ENCODE results near the gene CAMSAP3. TPM values are rescaled to one million over a fixed set of nuclear protein-coding genes. Genes with fewer than 3 reads are reported as not detected.
"Not testable (repeated sequence)": the region's sequence is repeated elsewhere in the genome, so short reads cannot be mapped to it uniquely, and the experiment has no call there.

The CAMSAP3 gene
- total RNA-seq, 1 experiment from 2014 or later: 1.5 TPM

DNA sequence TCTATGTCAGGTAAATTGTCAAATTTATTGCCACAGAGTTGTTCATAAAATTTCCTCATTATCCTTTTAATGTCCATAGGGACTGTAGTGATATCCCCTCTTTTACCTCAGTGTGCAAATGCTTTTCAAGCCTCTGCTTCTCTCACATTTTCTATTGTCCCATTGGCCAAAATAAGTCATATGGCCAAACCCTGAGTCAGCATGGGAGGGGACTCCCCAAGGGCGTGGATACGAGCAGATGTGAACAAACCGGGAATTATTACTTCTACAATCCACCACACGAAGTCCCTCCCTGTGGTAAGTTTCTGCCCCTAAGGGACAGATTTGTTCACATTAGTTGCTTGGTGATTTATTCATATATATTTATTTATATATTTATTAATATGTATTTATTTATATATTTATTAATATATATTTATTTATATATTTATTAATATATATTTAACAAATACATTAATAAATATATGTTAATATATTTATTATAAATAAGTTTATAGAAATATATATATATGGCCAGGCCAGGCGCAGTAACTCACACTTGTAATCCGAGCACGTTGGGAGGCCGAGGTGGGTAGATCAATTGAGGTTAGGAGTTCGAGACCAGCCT, 20.1 kb upstream of the CAMSAP3 start:
- DNase-seq (ENCODE audit: low read depth): peak; percentile 55

DNA sequence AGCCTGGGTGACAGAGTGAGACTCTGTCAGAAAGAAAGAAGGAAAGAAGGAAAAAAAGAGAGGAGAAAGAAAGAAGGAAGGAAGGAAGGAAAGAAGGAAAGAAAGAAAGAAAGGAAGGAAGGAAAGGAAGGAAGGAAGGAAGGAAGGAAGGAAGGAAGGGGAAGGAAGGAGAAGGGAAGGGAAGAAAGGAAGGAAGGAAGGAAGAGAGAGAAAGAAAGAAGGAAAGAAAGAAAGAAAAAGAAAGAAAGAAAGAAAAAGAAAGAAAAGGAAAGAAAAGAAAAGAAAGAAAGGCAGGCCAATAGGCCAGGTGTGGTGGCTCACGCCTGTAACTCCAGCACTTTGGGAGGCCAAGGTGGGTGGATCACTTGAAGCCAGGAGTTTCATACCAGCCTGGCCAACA, 18.2 kb upstream of the CAMSAP3 start:
- not testable (repeated sequence) for DNase-seq (ENCODE audit: low read depth)

DNA sequence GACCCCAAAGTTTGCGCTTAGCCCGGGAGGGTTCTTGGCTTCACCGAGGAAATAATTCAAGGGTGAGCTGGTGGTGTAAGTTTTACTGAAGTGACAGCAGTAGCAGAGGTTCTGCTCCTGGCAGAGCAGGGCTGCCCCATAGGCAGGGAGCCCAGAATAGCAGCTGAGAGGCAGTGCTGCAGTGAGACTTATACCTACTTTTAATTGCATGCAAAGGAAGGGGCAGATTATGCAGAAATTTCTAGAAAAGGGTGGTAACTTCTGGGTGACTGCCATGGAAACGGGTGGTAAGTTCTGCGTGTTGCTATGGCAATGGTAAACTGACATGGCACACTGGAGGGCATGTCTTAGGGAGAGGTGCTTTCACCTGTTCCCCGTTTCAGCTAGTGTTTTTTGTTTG, 17.5 kb upstream of the CAMSAP3 start:
- no peak for DNase-seq (ENCODE audit: low read depth)

DNA sequence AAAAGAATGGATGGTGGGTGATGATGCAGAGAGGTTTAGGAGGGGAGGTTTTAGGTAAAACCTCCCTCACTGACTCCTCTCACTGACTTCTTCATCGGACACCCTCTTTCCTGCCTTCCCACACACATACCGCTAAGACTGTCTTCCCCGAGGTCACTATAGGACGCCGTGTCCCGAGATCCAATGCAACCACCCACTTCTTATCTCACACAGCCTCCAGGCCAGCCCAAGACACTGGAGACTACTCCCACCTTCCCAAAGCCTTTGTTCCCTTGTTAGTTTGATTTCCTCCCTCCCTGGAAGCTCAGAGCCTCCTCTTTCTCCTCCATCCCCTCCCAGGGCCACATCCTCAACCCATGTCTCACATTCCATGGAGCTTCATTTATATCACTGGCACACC, 16.5 kb upstream of the CAMSAP3 start:
- DNase-seq (ENCODE audit: low read depth): no peak

DNA sequence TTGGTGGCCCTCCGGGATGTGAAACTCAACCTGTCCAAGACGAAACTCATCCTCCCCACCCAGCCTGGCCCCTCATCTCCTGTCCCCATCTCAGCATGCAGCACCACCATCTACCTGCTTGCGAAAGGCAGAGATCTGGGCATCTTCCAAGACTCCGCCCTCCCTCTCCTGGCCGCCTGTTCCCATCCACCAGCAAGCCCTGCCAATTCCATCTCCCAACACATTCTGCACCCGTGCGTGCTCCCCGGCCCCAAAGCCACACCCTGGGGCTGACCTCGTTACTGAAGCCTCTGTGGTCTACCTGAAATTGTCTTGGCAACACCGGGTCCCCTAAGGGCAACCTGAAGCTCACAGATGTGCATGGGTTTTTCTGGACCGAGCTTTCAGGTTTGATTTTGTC, 13.2 kb upstream of the CAMSAP3 start:
- DNase-seq (ENCODE audit: low read depth): no peak

DNA sequence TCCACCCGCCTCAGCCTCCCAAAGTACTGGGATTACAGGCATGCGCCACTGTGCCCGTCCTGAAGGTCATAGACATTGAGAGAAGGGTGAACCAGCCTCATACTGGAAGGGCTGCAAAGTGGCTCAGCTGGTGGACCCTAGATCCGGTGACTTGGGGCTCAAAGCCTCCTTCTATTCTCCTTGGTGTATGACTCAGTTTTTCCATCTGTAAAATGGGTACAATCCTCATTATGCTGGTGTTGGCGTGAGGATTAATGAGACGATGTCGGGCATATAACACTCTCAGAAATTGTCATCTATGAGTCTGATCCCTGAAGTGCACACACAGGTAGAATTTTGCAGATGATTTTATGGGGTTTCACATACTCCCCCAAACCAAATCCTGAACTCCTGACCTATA, 5.8 kb upstream of the CAMSAP3 start:
- DNase-seq (ENCODE audit: low read depth): no peak

DNA sequence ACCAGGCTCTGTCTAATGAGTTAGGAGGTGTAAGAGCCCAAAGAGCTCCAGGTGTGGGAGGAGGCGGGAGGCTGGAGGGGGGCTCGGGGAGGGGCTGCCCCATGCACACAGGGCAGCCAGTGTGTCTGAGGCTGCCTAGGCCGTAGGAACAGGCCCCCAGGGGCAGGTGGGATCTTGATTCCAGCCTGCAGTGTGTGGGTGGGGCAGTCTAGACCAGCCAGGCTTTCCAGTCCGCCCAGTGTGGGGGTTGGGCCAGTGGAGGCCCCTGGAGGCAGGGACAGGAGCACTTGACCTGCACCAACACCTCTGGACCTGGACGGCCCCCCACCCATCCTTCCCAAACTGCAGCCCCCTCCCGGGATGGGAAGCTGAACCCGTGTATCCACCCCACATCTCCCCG, 5.4 kb upstream of the CAMSAP3 start:
- no peak for DNase-seq (ENCODE audit: low read depth)

DNA sequence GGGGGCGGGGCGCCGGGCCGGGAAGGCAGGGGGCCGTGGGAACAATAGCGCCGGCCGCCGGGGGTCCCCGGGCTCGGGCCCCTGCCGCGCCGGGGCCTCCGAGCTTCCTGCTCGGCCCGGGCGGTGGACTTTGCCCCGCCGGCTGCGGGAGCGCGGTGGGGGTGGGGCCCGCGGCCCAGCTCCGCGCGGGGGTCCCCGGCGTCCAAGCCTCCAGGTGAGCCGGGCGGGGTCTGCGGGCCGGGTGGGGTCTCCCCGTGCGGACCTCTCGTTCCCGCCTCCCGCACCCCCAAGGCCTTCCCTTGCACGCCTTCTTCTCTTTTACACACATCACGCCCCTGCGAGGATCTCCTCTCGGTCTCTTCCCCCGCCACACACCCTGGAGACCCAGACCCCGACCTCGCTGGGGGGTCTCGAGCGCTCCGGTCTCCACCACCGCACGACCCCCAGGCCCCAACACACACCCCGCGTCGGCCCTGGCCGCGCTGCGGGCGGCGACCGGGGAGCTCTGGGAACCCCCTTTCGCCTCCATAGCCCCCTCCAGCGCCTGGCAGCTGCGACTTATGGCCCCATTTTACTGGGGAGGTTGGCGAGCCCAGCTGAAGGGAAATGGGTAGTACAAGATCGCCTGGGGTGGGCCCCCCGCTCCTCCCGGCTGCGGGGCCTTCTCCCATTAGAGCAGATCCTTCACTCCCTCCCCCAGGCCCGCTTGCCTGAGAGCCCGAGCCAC, 711 bp downstream of the CAMSAP3 start:
- no peak for DNase-seq (ENCODE audit: low read depth)

DNA sequence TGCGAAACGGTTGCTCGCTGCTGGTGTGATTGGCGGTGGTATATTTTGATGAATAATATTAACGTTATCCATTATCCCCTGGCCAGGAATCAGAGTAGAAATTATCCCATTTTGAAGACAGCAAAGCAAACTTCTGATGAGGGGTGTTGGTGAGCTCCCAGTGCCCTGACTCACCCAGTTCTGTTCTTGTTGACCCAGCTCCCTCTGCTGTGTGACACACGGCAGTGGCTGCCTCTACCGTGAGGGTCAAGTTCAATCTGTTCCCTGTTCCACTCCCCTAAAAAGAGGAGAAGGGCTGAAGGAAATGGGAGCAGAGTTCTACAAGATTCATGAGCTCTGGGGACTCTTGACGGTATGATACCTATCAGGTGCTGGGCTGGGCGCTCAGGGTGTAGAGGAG, 2.0 kb downstream of the CAMSAP3 start:
- peak; percentile 48 for DNase-seq (ENCODE audit: low read depth)

DNA sequence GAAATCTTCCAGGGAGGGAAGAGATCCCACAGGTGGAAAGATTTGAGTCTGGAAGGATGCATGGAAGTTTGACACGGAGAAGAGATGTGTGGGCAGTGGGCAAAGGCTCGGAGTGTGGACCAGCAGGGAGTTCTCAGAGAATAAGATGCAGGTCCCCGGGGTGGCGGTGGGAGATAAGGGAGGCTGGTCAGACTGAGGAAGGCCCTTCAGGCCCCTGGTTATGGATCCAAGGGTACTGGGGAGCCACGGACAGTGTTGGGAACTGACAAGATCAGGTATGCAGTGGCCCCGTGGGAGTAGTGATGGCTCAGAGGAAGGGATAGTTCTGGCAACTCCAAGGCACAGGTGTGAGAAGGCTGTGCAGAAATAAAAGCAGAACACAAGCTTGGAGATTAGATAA, 2.5 kb downstream of the CAMSAP3 start:
- no peak for DNase-seq (ENCODE audit: low read depth)

DNA sequence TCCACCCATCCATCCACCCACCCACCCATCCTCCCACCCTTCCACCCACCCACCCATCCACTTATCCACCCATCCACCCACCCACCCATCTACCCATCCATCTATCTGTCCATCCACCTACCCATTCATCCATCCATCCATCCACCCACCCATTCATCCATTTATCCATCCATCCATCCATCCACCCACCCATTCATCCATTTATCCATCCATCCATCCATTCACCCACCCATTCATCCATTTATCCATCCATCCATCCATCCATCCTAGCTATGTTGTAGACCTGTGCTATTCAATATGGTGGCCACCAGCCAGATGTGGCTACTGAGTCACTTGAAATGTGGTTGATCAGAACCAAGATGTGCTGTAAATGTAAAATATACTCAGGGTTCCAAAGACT, 5.1 kb downstream of the CAMSAP3 start:
- DNase-seq (ENCODE audit: low read depth): no peak

DNA sequence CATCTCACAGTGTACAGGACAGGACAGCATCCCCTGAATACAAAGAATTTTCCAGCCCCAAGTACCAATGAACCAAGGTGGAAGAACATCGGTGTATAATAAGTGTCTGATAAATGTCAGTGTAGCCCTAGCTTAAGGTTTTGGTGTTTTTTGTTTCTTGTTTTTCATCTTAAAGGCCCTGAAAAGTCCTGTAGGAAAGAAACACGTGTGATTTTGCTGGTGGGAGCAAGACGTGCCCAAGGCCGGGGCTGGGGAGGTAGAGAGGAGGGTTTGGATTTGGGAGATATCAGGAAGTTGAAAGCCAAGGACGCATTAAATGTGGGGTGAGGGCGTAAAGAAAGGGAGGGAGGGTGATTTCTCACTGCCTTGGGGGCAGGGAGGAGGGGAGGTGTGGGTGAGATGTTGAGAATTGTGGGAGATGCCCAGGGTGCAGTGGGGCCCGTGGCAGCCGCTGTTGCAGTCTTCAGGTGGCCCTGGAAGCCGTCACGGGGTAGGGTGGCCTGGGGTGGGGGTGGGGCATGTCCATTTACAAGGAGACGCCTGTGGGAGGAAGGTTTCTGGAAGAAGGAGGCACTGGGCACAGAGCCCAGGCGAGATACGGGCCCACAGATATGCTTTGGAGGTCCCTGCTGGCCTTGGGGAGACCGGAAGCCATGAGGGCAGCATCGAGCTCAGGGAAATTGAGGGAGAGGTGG, 6.7 kb downstream of the CAMSAP3 start:
- DNase-seq (ENCODE audit: low read depth): no peak

DNA sequence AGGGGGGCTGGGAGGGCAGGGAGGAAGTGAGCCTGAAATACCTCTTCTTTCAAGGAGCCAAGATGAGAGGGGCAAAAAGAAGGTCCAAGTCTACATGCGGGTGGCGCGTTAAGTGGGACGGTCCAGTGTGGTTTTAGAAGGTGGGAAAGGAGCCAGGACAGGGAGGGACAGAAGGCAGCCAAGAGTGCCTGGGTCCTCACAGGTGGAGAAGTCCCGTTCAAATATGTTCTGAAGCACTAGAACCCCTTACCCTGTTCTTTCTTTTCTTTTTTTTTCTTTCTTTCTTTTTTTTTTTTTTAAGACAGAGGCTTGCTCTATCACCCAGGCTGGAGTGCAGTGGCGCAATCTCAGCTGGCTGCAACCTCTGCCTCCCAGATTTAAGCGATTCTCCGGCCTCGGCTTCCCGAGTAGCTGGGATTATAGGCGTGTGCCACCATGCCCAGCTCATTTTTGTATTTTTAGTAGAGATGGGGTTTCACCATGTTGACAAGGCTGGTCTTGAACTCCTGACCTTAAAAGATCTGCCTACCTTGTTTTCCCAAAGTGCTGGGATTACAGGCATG, 7.4 kb downstream of the CAMSAP3 start:
- DNase-seq (ENCODE audit: low read depth): no peak

DNA sequence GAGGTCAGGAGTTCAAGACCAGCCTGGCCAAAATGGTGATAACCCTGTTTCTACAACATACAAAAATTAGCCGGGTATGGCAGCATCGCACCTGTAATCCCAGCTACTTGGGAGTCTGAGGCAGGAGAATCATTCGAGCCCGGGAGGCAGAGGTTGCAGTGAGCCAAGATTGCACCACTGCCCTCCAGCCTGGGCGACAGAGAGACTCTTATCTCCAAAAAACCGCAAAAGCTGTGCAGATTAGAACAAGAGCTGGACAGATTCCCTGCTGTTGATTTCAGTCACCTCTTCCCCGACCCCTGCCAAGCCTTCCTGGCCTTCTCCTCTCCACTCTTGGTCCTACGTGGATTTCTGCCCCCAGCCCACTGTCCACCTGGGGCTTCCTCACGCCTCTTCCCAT, 8.3 kb downstream of the CAMSAP3 start:
- no peak for DNase-seq (ENCODE audit: low read depth)

DNA sequence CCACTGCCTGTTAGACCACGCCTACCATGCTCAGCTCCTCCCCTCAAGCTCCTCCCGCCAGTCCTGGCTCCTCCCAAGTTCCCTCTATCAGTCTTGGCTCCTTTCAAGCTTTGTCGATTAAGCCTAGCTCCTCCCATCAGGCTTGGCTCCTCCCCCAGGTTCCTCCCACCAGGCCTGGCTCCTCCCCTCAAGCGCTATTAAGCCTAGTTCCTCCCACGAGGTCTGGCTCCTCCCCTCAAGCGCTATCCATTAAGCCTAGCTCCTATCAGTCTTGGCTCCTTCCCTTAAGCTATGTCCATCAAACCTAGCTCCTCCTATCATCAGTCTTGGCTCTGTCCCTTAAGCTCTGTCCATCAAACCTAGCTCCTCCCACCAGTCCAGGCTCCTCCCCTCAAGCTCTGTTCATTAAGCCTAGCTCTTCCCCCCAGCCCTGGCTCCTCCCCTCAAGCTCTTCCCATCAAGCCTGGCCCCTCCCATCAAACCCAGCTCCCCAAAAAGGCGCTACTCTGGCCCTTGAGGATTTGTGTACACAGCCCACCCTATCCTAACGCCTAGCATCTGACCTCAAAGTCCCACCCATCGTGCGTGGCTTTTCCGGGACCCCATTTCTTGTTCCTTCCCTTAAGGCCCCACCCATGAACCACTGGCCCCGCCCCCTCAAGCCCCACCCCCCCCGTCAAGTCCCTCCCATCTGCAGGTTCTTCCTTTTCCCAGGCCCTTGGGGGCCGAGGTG, 10.0 kb downstream of the CAMSAP3 start:
- DNase-seq (ENCODE audit: low read depth): peak; percentile 77

DNA sequence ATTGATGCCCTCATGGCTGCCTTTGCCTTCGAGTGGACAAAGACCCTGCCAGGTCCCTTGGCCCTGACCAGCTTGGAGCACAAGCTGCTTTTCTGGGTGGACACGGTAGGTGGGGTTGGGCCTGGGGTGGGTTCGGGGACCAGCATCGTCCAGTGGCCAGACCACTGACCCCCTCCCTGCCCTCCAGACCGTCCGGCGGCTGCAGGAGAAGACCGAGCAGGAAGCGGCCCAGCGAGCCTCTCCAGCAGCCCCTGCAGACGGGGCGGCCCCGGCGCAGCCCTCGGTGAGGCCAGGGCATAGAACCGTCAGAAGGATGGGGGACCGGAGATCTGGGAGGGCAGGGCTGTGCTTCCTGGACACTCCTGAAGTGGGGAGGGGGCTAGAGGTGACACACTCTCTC, 10.6 kb downstream of the CAMSAP3 start:
- DNase-seq (ENCODE audit: low read depth): no peak

DNA sequence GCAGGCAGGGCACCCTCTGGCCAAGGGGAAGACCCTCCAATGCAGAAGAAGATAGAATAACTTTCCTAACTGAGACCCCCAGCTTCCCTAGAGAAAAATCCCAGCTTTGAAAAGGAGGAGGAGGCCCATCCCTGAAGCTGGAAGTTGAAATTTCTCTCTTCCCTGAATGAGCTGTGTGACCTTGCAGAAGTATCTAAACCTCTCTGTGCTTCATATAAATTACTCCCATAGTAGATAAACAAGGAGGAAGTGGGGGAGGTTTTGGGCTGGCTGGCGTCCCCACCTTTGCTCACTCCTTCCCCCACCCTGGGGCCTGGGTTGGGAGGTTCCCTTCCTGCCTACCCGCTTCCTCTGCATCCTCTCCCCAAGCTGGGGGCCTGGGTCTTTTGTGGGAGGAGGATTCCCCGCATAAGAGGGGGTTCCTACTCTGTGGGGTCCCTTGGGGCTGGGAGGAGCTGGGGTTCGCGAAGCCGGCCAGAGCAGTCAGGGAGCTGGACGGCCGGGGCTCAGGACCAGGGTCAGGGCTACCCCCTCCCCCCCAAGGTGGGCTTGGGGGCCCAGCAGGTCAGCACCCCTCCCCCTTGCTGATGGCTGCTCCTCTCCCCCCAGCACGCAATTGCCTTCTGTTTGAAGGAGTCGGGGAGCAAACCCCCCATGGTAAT, 11.7 kb downstream of the CAMSAP3 start:
- DNase-seq (ENCODE audit: low read depth): no peak

DNA sequence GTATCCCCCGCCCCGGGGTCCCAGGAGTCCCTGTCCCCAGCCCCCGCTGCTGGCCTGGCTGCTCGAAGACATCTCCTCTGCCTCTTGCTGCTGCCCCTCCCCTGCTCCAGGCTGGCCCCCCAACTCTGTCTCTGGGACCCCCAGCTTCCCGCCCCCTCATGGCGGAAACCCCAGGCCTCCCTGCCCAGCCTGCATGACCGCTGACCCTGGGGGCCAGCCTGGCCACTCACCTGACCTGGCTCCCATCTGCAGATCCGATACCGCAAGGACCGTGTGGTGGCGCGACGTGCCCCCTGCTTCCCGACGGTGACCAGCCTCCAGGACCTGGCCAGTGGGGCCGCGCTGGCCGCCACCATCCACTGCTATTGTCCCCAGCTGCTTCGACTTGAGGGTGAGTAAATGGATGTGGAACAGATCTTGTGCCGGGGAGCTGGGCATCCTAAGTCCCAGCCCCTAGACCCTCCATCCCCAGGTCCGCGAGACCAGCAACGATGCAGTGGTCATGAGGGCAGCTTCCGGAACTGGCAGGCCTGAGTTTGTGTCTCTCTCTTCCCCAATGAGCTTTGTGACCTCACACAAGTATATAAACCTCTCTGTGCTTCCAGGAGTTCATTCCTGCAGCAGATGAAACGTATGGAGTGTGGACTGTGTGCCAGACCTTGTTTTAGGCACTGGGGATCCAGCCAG, 12.4 kb downstream of the CAMSAP3 start:
- DNase-seq (ENCODE audit: low read depth): no peak

DNA sequence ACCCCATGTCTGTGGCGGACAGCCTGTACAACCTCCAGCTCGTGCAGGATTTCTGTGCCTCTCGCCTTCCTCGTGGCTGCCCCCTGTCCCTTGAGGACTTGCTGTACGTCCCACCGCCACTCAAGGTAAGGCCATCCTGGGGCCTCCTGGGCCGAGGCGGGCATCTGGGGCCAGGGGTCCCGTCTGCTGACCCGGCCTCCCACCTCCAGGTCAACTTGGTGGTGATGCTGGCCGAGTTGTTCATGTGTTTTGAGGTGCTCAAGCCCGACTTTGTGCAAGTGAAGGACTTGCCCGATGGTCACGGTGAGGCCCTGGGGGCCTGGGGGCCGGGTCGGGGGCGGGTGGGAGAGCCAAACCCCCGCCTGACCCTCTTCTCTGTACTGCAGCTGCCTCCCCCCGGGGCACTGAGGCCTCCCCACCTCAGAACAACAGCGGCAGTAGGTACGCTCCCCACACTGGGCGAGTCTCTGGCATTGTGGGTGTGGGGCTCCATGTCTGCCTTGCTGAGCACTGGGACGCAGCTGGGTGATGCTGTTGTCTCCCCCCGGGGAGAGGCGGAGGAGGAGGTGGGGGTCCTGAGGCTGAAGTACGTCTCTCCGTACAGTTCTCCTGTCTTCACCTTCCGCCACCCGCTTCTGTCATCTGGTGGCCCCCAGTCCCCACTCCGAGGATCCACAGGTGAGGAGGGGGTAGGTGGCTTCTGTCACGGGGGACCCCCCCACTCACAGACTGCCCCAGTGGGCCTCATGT, 15.0 kb downstream of the CAMSAP3 start:
- no peak for DNase-seq (ENCODE audit: low read depth)

DNA sequence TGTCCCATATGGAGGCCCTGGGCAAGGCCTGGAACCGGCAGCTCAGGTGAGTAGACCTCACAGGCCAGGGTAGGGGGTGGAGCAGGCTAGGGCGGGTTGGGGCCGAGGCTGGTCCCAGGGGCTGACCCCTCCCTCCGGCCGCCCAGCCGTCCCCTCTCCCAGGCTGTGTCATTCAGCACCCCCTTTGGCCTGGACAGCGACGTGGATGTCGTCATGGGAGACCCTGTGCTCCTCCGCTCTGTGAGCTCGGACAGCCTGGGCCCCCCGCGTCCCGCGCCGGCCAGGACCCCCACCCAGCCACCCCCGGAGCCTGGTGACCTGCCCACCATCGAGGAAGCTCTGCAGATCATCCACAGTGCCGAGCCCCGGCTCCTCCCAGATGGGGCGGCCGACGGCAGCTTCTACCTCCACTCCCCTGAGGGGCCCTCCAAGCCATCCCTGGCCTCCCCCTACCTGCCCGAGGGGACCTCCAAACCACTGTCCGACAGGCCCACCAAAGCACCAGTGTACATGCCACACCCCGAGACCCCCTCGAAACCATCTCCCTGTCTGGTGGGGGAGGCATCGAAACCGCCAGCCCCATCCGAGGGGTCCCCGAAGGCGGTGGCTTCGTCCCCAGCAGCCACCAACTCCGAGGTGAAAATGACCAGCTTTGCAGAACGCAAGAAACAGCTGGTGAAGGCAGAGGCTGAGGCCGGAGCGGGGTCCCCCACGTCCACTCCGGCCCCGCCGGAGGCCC, 16.0 kb downstream of the CAMSAP3 start:
- no peak for DNase-seq (ENCODE audit: low read depth)

Data from Daoy (cell line).